ENCODE results near the gene MYOM3. TPM values are rescaled to one million over a fixed set of nuclear protein-coding genes. Genes with fewer than 3 reads are reported as not detected.

Gene MYOM3
- total RNA-seq, 1 donor from 2014 or later: 0.25 TPM

- intact Hi-C loops (cut with DNase I): no loop called here
- no peak for TF ChIP-seq CTCF (IDR thresholded peaks at IDR 0.05)
- TF ChIP-seq POLR2A (IDR thresholded peaks at IDR 0.05): no peak
- TF ChIP-seq POLR2AphosphoS5 (IDR thresholded peaks at IDR 0.05; ENCODE audit: insufficient read depth in 1 of 2, low read depth in 1 of 2): no peak
- H3K27ac ChIP-seq: peak overlapping the region; percentile 41
- no peak overlapping the region for H3K4me3 ChIP-seq
- no peaks in the 10 kb centered on the region for H3K36me3 ChIP-seq
- H3K27me3 ChIP-seq: no peaks in the 10 kb centered on the region
- no peaks in the 10 kb centered on the region for H3K9me3 ChIP-seq
- no peak for DNase-seq (ENCODE audit: extremely low spot score in 2 of 2)
- H3K4me1 ChIP-seq: peaks cover 39% of the 10 kb centered on the region
Measured at GRCh38 chr1:24110642-24111261, 1.2 kb downstream of the MYOM3 start.

- H3K27me3 ChIP-seq: no peaks in the 10 kb centered on the region
- intact Hi-C loops (cut with DNase I): no loop called here
- TF ChIP-seq POLR2A (IDR thresholded peaks at IDR 0.05): no peak
- no peak for TF ChIP-seq CTCF (IDR thresholded peaks at IDR 0.05)
- no peak for TF ChIP-seq POLR2AphosphoS5 (IDR thresholded peaks at IDR 0.05; ENCODE audit: insufficient read depth in 1 of 2, low read depth in 1 of 2)
- H3K36me3 ChIP-seq: no peaks in the 10 kb centered on the region
- H3K9me3 ChIP-seq: no peaks in the 10 kb centered on the region
- peaks cover 39% of the 10 kb centered on the region for H3K4me1 ChIP-seq
- no peak for DNase-seq (ENCODE audit: extremely low spot score in 2 of 2)
- no peak overlapping the region for H3K4me3 ChIP-seq
- H3K27ac ChIP-seq: no peak overlapping the region
Measured at GRCh38 chr1:24109686-24110475, 2.1 kb downstream of the MYOM3 start.

DNA sequence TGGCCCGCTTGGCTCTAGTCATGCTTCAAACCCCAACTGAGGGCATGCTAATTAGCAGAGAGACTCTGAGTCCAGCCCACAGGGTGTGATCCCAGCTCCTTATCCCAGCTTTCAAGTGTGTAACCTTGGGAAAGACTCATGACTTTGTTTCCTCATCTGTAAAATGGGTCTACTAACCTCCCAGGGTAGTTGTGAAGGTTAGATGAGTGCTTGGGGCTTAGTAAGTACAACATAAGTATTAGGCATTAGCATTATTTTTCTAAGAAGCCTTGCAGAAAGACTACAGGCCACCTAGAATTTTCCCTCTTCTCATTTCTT lies 2.8 kb downstream of the MYOM3 start:
- Histone ChIP-seq H3K36me3 (no peaks in the 10 kb centered on the region), H3K9me3 (no peaks in the 10 kb centered on the region), H3K27ac (no peak overlapping the region), H3K4me1 (peaks cover 39% of the 10 kb centered on the region), H3K4me3 (no peak overlapping the region), H3K27me3 (no peaks in the 10 kb centered on the region)
- DNase-seq (ENCODE audit: extremely low spot score in 2 of 2): no peak
- TF ChIP-seq CTCF (IDR thresholded peaks at IDR 0.05): no peak
- no peak for TF ChIP-seq POLR2AphosphoS5 (IDR thresholded peaks at IDR 0.05; ENCODE audit: insufficient read depth in 1 of 2, low read depth in 1 of 2)
- TF ChIP-seq POLR2A (IDR thresholded peaks at IDR 0.05): no peak
- intact Hi-C loops (cut with DNase I): no loop called here

GRCh38 chr1:24108334-24109165 lies 3.4 kb downstream of the MYOM3 start:
- Histone ChIP-seq H3K4me3 (no peak overlapping the region), H3K27me3 (no peaks in the 10 kb centered on the region), H3K27ac (no peak overlapping the region), H3K9me3 (no peaks in the 10 kb centered on the region), H3K4me1 (peaks cover 39% of the 10 kb centered on the region), H3K36me3 (no peaks in the 10 kb centered on the region)
- intact Hi-C loops (cut with DNase I): no loop called here
- TF ChIP-seq POLR2AphosphoS5 (IDR thresholded peaks at IDR 0.05; ENCODE audit: insufficient read depth in 1 of 2, low read depth in 1 of 2) (peak in 1 of 2 donors; percentile 24), POLR2A (IDR thresholded peaks at IDR 0.05) (no peak), CTCF (IDR thresholded peaks at IDR 0.05) (no peak)
- no peak for DNase-seq (ENCODE audit: extremely low spot score in 2 of 2)

Data from vagina (tissue), 2 donors.